OCI-M2 (cell line): ENCODE measurements around the gene EVL.

Experiments used
- DNase-seq: peaks from one replicate; lab custom pipeline; 2025; ENCODE audit not compliant: unreplicated experiment; lab: John Stamatoyannopoulos, UW

EVL gene

DNA sequence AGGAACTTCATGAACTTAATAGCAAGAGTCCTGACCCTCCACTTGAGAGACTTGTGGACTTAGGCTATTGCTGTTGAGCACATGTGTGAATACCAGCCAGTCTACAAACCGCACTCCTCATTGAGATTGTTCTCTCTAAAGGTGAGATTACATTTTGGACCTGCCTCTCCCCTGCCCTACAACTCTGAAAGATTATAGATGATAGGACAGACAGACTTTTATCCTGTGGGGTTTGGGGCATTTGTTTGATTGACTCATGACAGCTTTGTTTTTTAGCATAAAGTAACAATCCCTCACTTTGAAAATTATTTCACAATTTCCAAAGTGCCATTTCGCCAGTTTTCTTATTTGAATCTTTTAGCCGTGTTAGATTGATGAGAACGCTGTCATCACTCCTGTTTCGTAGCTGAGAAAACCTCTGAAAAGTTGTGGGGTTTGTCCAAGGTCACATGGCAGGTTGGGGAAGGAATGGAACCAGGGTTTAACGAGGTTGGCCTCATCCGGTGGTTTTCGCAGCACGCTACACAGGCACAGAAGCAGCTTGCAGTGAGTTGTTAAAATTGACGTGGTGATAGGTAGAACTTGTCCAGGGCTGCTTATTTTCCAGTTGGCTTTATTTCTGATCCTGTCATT is 836 bp downstream of the EVL start:
- DNase-seq = no peak

DNA sequence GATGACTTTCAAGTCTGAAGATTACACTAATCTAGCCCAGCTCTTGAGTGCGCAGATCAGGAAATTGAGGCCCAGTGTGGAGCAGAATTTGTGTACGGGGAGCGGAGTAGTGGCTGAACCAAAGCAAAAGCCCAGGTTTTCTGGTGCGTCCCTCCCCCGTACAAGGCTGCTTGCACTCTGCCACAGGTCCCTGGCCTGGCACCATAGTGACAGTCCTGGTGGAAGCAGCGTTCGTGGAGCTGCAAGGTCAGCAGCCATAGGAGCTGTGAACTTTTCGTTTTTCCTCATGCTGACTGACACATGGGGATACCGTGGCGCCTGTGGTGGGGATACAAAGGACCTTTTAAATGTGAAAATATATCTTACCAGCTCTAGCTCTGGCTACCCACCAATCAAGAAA is 1.7 kb downstream of the EVL start:
- no peak for DNase-seq

DNA sequence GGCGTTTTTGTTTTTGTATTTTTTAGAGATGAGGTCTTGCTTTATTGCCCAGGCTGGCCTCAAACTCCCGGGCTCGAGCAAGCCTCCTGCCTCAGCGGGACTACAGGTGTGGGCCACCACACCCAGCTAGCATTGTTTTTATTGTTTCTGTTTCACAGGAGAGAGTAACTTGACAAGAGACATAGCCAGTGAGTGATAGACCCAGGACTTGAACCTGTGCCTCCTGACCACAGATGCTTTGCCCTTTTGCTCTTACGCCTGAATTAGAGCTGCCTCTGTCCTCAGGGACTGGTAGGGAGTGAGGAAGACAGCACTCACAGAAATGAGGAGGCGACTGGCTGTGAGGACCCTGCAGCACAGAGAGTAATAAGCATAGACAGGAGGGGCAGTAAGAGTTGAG is 2.3 kb downstream of the EVL start:
- DNase-seq = no peak

DNA sequence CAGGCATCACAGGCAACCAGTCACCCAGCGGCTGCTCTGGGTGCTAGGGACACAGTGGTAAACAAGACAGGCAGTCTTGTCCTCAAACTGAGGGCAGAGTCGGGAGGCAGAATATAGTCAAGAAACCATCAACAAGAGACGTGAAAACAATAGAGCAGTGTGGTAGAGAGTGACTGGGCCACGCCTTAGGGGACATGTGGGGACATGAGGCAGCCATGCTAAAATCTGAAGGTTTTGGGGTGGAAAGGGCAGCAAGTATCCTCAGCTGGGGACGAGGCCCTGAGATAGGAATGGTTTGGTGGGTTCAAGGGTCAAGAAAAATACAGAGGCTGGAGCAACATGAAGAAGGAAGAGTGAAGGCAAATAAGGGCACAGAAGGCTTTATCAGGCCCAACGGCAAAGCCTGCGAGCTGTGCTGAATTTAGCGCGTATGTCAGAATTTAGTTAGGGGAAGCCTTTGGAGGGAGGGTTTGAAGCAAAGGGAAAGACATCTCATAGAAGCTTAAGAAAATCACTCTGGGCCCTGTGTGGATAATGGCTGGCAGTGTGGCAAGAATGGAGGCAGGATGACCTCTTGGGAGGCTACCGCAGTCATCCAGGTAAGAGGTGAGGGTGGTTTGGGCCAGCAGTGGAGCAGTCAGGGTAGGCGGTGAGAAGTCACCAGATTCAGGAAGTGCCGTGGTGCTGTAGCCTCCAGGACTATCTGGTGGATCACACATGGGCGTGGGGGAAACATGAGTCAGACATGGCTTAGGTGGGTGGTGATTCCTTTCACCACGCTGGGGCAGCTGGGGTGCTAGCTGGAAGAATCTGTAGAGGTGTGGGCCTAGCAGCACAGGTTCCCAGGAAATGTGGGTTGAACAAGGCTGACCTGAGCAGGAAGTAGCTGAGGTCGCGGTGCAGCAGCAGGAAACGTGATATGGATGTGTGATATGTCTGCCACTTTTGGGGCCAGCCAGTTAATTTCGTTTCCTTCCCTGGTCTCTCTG is 3.0 kb downstream of the EVL start:
- DNase-seq = peak; percentile 74

DNA sequence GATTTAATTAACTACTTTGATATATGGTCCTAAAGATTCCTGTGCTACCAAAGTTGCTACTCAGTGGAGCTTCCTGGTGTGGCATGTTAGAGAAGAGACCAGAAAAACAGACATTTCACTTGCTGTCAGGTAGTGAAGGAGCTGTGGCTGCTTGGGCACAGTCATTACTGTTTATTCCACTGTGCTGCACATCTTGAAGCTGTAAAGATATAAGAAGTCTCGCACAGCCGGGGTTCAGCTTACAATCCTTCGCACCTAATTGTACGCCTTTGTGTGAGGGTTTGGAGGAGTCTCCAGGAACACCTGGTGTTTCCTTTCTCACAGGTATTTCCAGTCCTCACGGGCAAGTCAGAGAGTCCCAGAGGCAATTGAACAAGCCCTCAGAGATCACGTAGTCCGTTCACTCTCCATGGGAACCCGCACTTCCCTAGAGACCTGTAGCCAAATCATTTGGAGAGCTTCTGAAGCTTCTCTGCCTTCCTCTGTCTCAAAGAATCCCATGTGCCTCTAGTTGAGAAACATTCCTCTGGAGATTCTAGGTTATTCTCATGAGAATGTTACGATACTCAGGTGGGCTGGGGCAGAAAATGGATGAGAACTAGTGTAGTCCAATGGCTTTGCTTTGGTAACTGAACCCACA is 4.1 kb downstream of the EVL start:
- no peak for DNase-seq

DNA sequence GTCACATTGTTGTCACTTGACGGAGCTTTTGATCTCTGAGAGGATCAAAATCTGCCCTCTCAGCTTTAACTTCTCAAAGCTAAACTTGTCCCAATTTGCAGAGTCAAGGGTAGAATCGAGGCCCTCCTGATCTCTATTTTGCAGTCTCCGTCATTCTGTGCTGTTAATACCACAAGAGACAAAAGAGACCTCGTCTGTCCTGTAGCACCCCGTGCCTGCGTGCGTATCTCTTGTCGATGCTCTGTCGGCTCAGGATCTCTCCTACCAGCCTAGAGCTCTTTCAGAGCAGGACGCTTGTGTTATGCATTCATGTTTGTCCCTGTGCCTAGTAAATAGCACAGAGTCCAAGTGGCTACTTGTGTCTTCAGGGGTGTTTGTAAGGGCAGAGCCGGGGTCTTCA is 5.1 kb downstream of the EVL start:
- DNase-seq = no peak

DNA sequence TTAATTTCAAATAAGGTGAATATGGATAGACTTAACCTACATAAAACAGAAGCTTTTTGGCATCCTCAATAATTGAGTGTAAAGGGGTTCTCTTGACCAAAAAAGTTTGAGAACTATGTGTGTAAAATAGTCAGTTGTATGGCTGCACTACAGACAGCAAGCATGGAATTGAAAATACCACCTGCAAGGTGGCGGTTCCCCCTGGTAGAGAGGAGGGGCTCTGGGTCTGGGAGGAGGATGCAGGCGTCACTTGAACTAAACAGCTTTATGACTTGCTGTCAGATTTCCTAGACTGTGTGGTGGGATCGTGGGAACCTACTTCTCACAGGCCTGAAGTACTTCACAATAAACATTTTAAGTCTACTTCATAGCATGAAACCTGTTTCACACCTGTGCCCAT is 6.3 kb downstream of the EVL start:
- no peak for DNase-seq

DNA sequence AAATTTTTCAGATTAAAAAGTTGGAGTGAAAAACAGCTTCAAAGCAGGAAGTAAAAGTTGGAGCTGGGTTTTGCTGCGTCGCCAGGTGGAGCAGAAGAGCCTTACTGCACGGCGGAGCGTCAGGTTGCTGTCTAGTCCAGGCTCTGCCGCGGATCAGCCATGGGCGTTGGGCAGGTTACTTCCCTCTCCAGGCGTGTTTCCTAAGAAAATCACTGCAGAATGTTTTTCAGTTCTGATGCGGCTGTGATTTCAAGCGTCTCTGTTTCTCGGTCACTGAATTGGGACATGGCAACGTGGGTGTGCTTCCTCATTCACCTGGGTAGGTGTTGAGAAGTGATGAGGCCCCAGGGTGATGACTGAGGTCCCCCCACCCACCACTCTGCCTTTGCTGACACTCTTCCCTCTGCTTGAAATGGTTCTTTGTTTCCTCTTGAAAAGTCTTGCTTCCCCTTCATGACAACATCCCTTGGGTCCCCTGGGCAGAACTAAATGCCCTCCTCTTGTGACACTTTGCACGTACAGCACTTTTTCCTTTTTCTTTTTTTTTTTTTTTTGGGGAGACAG is 7.6 kb downstream of the EVL start:
- DNase-seq = no peak

DNA sequence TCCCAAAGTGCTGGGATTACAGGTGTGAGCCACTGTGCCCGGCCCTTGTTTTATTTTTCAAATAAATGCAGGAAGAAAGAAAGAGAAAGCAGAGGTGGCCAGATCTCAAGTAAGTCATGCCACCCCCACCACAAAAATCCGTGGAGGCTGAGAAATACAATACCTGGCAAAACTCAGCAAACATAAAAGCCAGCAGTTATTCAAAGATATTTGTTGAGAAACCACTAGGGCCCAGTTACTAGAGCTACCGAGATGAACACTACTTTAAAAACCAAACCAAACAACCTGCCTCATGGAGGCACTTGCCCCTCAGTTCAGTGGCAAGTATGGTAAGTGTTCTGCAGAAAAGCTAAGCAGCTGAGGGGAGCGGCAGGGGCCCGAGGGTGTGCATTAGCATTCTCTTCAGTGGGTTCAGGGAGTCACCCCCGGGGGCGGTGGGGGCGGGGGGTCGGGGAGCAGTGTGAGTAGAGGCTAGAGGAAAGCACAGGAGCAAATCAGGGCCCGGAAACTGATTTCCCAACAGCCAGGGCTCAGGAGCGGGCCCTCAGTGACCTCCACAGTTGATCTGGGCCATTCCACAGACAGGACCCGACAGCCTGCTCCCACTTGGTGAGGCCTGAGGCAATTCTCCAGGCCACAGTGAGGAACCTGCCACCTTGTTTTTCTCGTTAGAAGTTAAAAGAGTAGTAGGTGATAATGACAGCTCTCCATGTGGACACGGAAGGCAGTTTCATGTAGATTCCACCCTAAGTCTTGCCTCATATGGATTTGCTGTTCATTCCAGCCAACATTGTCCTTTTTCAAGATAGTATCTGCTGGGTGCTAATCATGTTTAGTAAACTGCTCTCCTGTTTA is 8.6 kb downstream of the EVL start:
- DNase-seq = no peak

DNA sequence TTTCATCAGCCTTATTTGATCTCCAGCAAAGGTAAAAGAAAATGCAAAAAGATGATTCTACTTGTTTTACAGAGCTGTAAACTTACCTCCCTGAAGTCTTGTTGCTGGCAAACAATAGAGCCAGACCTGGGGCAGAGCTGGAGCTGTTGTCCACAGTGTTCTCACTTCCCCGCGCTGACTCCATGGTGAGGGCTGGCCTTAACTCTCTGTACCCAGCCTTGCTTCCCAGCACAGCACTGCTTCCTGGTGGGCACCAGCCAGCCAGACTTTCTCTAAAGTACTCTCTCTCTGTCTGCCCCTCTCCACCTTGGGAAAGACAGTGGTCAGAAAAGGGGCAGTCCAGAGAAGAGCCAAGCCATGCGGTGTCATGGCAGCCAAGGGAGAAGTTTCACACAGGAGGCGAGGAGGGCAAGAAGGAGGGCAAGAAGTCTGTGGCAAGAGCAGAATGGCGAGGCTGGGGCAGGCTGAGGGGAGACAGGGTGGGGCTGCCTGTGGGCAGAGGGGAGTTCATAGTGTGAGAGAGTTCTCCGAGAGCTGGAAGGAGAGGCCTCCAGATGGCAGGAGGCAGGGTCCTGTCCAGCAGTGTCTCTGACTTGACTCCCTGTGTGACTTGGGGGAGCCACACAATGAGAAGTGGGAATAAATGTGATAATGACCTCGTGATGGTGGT is 9.3 kb downstream of the EVL start:
- DNase-seq = no peak

DNA sequence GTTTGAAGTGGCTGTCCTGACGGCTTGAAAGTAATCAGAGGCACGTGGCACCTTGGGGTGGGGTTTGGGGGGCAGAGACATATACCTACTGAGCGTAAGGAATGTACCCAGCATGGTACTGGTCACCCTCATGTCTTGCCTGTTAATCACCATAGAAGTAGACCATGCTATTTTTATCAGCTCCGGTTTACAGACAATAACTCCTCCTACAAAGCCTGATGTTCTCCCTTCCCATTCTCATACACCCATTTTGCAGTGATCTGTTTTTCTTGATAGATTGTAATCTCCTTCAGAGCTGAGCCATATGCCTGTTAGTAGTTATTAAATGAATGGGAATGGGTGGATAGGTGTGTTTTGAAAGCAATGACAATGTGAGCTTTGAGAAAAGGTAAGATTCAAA is 10.5 kb downstream of the EVL start:
- no peak for DNase-seq

DNA sequence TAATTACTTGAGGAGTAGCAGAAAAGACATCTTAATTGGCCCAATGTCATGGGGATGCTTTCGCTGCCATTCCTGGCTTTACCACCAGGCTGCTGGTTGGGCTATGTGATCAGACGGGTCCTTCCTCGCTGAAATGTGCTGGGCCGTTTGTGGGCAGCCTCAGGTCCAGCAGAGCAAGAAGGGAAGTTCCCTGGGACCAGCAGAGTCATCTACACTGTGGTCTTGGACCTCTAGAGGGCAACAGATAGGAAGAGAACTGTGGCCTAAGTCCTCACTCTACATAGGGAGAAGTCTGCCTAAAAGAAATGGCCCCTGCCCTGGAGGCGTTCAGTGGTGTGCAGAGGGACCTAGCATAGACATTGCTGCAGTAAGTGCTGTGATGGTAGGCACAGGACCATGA is 10.9 kb downstream of the EVL start:
- DNase-seq = no peak

DNA sequence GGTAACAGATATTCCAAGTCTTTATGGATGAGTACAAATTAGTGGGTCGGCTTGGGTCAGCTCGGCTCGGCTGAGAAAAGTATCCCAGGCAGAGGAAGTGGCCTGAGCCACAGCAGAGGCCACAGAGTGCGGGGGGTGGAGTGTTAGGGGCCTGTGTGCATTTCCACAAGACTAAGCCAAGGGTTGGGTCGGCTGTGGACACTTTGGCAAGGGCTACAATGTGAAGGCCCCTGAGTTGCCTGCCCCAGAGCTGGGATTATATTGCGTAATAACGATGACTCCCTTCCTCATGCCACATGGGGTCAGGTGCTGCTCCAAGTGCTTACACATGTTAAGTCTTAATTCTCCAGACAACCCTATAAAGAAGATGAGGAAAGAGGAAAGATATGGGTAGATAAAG is 11.4 kb downstream of the EVL start:
- DNase-seq = no peak

DNA sequence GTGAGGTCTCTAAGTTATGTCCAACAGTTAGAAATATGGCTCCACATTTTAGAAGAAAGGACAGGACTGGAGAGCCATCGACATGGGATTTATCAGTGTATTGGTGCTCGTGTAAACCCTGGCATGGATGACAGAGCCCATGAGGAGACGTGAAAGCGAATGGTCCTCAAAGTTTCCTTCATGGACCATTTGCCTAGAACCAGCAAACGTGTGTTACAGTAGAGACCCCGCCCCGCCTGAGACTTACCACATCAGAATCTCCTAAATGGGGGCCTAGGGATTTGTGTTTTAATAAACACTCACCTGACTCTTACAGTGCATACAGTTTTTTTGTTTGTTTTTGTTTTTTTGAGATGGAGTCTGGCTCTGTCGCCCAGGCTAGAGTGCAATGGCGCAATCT is 12.2 kb downstream of the EVL start:
- DNase-seq = no peak

DNA sequence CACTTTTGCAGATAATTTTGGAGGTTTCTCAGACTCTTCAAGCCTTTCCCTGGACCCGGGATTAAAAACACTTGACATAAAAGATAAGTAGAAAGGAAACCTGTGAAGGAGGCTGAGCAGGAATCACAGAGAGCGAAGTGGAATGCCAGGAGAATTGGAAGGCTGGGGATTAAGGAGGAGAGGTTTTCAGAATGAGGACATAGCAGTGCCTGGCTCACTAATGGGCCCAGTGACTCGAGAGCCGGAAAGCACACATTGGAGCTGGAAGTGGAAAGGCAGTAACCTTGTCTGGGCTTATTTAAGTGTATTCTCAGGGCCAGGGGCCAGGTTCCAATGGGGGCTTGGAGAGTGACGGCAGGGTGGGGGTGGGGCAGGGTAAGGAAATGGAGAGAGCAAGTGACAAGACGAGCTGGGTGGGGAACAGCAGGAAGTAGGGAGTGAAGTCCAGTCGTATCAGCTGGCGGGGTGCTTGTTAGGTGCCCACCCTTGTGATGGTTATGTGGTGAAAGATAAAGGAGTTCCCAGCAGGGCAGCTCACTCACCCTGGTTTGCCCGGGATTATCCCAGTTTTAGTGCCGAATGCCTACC is 13.1 kb downstream of the EVL start:
- no peak for DNase-seq

DNA sequence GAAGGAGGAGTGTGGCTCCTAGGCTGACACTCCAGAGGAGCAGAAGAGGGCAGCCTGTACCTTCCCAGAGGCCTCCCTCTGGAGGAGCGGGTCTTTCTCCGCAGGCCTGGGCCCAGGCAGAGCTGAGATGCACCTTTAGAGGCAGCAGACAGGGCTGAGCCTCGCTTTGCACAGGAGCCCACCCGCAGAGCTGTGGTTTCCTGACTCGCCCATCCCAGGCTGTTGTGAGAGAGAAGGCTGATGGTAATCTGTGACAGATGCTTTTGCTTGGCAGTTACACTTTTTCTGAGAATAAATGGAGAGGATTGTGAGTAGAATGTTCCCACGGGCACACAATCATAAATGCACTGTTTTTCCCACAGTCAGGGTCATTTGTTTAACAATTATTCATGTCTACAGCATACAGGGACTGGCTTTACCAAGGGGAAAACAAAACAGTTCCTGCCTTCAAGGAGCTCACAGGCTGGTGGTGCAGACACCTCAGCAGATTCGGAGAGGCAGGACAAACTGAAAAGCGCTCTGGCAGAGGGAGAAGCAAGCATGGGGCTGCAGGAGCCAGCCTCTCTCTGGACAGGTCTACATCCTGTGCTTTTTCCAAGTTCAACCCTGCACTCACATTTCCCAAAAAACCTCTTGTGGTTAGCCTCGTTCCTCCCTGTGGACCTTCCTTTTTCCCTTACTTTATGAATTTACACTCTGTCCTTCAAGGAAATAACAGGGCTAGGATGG is 13.9 kb downstream of the EVL start:
- no peak for DNase-seq

DNA sequence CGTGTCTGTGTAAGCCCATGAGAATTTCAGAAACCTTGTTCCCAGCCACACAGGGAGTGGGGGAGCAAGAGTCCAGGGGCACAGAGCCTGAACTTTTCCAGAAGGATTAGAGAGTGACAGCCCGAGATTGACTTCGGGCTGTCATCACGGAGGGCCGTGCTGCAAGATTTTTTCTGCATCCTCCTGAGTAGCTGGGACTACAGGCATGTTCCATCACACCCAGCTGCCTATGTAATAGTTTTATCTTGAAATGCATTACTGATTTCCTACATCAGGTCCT is 14.4 kb downstream of the EVL start:
- DNase-seq = no peak

DNA sequence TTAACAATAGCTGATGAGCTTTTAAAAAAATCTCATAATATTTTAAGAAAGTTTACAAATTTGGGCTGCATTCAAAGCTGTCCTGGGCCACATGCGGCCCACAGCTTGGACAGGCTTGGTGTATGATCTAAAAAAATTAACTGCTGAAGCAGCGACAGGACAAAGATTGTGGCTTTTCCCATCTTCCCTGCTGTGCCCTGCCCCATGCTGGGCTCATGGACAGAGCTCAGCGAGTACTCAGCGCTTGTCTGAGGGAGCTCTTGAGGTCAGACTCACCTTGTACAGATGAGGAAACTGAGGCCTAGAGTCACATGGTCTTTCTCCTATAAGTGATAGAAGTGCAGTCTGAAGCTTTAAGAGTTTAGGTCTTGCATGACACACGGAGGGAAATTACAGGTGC is 15.0 kb downstream of the EVL start:
- no peak for DNase-seq

DNA sequence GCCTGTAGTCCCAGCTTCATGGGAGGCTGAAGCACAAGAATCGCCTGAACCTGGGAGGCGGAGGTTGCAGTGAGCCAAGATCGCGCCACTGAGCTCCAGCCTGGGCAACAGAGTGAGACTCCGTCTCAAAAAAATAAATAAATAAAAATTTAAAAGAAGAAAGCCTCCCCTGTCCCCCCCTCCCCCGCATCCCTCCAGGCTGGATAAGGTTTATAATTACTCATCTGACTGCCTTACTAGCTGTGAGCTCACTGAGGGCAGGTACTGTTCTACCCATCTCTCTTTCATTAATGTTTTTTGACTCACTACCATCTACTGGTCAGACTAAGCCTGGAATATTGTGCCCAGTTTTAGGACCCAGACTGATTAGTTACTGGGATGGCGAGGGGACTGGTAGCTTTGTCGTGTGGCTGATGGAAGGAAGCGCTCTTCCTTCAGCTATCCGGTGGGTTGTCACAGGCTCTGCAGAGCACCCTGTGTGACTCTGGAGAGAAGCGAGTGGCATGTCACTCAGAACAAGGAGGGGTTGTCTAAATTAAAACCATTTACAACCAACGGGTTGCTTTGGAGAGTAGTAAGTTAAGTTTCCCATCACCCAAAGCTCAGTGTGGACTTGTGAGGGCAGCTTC is 16.9 kb downstream of the EVL start:
- DNase-seq = no peak
